DMS153 (cell line): Measurements from ENCODE around the gene SLC39A11.
"Not testable (repeated sequence)": the region's sequence is repeated elsewhere in the genome, so short reads cannot be mapped to it uniquely, and the experiment has no call there.

Experiments used
- DNase-seq: peaks from one replicate; lab custom pipeline; 2025; lab: John Stamatoyannopoulos, UW

The SLC39A11 gene

DNA sequence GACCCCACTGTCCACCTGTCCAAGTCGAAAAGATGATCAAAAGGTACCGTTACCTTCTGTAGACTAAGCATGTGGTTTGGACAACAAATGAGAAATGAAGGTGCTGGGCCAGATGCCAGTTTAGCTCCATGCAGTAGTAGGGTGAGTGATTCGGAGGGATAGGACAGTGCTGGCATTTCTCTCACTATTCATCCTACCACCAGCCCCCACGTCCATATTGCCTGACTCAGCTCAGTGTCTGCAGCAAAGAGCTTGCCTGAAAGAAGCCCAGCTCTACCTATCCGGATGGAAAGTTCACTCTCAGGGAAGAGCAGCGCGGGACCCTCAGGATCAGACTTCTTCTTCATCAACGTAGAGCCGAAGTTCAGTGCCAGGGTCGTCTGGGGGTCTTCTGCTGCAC, 145.0 kb downstream of the SLC39A11 start:
- no peak for DNase-seq

DNA sequence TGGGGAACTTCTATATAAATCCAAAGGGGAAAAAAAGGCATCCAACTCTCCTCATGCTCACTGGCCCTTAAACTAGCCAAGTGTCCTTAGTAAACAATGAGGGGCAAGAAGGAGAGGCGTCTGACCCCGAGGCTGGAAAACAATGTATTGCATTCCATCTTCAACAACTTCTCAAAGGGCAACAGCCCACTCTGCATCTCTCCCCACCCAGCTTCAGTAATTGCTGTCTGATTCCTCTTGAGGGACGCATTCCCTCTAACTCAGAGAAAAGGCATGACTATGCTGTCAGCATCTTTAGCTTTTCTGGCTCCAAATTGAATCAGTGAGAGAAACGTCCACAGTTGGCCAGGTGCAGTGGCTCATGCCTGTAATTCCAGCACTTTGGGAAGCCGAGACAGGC, 145.8 kb downstream of the SLC39A11 start:
- DNase-seq, result no peak

DNA sequence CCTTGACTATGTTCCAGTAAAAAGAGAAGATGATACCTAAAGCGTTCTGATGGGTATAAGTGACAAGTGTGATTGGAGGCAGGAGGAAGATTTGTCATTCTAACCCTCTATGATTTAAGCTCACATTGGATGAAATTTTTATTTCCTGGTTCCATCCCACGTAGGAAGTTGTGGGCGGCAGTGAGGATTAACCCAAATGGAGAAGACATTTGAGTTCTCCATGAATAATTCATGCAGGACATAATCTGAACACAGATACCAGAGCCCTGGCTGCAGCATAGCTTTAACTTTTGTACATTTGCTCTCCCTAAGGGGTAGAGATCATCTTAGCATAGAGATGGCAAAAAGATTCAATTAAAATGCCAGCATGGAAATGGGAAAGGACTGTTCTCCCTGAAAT, 146.3 kb downstream of the SLC39A11 start:
- no peak for DNase-seq

DNA sequence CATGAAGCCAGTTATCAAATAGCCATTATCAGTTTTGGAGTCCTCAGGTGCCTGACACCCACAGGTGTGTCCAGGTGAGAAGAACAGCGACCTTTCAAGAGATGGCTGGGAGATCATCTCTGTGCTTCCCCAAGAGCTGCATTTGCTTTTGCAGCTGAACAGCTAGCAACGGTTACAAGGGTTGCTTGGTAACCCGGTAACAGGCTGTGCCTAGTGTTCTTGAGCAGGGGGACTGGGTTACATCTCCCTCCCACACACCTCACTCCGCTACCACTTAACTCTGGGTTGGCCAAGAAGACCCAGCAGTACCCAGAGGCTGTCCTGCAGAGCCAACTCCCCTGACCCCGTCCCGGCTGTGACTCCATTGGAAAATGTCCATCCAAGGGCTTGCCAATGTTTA, 147.0 kb downstream of the SLC39A11 start:
- DNase-seq, result peak; percentile 40

DNA sequence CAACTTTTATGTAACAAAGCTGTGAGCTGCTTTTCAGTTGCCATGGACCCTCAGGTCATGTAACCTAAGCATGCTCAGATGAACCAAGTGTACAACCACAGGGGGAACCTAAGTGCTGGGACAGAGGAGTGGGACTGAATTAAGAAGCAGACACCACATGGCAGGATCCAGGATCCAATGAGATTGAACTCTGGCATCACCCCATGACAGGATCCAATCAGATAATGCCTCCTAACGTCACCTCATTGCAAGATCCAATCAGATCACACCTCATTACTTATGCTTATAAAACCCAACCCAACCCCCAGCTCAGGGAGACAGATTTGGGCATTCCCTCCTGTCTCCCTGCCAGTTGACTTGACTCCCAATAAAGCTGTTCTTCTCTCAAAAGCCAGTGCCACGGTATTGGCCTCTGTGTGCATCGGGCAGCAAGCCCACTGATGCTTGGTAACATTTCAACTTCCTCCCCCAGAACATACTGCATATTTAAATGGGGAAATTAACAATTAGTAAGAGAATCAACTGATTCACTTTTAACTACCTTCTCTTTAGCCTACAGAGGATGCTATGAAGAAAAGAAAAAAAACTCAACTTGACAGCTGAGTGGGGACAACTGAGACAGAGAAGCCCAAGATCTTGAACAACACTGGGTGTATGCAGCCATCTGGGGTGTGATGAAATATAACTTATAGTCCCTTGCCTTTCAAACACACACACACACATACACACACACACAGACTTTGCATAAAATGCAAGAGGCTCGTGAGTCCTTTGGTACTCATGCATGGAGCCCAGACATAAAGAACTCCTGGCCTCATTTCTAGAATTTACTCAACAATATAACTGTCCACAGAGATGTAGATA, 148.4 kb downstream of the SLC39A11 start:
- DNase-seq, result no peak

DNA sequence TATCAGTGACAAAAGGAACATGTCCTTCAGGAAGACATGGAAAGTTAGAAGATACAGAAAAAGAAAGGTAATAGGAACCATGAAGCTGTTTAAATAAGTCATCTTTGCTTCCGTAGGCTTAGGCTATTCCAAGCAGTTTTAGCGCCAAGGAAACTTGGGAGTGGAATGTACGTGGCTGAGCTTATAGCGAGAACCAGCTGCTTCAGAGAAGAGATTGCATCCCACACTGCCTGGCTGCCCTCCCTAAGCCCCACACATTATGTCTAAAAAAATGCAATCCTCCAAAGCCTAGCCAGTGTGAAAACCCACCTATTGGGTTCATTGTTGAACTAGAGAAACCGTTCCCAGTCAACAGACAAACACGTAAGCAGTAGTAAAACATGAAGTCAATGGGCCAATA, 149.9 kb downstream of the SLC39A11 start:
- no peak for DNase-seq

DNA sequence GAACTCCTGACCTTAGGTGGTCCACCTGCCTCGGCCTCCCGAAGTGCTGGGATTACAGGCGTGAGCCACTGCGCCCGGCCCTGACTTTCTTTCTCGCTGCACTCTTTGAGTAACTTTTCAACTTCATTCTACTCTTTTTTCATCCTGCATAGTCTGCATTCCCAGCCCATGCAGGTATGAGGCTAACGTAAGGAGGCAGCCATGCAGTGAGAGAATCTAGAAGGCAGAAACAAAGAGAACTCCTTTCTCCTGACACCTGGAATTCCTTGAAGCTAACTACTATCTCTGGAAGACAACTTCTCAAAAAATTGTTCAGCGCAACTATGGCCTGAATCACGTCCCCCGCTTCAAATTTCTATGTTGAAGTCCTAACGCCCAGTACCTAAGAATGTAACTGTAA, 152.0 kb downstream of the SLC39A11 start:
- DNase-seq, result no peak

DNA sequence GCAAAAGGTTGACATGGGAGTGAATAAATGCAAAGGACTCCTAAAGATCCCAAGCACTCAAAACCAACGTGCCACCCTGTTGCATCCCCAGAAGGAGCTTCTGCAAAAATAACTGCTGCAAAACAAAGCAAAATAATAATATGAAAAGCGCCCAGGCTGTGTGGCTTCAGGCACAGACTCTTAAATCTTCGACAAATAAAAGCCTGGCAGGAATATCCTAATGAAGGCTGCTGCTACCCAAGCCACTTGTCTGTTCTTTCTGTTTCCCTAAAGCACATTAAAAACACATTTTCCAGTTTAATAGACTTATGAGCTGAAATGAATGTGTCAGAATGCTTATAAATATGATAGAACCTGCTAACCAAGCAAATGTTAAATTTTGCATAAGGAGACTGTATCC, 154.0 kb downstream of the SLC39A11 start:
- DNase-seq, result no peak

DNA sequence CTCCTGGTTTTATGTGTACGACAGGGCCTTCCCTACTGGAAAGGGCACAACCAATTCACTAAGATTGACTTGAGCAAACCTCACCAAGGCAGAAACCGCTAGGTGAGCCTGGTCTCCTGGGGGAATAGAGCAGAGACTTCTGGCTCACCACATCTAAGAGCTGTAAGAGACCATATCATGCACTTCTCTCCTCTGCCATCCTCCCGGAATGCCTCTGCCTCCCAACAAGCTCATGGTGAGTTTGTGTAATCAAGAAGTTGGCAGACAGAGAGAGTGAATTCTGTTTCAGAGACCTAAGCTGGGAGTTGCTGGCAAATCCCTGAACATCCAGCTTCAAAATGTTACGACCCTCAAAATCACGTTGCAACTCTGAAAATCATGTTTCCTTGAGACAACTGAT, 154.8 kb downstream of the SLC39A11 start:
- no peak for DNase-seq

DNA sequence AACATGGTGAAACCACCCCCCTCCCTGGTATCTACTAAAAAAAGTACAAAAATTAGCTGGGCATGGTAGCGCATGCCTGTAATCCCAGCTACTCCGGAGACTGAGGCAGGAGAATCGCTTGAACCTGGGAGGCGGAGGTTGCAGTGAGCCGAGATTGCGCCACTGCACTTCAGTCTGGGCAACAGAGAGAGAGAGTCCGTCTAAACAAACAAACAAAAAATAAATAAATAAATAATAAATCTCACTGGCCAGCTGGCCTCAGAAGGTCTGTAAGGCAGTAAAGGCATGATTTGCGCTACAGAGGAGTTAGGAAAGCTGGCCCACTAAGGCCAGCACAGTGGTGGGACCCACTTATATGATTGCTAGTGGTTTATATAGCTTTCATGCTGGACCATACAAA, 155.2 kb downstream of the SLC39A11 start:
- DNase-seq, result not testable (repeated sequence)

DNA sequence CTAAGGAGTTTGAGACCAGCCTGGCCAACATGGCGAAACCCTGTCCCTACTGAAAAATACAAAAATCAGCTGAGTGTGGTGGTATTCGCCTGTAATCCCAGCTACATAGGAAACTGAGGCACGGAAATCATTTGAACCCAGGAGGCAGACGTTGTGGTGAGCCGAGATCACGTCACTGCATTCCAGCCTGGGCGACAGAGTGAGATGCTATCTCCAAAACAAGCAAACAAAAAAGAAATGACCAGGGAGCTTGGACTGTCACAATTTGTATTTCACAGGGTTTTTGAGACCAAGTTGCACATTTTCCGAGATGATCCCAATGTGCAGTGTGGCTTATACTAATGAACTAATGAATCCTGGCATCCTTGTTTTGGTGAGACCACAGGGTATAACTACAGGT, 156.5 kb downstream of the SLC39A11 start:
- DNase-seq, result no peak

DNA sequence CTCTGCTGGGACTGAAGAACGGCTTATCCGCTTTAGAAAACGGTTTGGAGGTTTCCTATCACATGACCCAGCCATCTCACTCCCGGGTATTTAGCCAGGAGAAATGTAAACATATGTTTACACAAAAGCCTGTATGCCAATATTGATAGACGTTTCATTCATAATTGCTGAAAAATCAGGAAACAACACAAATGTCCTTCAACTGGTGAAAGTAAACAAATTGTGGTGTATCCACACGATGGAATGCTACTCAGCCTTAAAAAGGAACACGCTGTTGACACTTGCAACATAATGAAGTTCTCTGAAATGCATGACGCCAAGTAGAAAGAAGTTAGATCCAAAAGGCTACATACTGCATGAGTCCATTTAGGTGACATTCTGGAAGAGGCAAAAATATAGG, 157.6 kb downstream of the SLC39A11 start:
- DNase-seq, result no peak

DNA sequence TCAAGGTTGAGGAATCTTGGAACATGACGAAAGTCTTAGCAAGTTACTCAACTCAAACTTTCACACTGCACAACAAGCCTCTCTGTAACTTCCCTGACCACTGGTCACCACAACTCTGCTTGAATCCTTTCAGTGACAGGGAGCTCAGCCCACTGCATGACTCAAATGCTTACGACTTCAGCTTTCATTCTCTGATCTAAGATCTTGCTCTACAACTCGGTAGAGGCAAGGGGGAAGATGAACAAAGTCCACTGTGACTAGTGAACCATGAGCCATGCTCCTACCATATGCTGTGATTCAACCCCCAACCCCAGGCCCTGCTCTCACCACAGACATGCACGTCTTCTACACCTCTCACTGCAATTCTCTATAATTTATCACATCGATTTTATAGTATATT, 160.9 kb downstream of the SLC39A11 start:
- no peak for DNase-seq

DNA sequence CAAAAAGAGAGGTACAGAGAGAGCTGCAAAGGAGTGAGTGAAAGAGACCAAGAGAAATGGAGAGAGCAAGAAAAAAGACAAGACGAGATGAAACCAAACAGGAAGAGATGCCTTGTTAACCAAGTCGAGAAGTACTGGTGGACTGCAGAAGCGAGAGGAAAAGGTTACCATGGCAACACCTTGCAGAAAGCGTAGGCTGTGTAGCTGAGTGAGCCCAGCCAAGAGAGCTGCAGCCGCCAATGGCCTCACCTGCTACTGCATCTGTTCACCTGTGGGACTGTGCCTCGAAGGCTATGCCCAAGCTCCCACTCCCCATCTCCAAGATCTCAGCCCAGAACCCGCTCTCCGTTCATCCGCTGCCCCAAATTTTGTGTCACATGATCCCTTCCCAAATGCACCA, 161.3 kb downstream of the SLC39A11 start:
- DNase-seq, result no peak

DNA sequence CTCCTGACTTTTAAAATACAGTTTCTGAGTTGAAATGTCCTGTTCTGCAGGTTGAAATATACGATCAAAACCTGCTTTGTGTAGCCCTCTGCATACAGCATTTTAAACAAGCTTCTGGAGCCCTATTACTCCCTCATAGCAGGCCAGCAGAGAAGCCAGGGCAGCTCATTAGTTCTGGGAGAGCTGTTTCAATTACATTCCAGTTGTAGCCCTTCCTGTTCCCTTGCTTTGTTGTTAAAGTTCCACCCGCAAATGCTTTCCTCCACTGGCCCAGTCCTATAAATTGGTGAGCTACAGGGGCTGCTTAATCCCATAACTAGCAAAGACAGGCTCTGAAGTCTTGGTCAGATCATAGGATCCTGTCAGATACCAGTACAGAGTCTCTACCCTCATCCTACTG, 162.5 kb downstream of the SLC39A11 start:
- DNase-seq, result no peak

DNA sequence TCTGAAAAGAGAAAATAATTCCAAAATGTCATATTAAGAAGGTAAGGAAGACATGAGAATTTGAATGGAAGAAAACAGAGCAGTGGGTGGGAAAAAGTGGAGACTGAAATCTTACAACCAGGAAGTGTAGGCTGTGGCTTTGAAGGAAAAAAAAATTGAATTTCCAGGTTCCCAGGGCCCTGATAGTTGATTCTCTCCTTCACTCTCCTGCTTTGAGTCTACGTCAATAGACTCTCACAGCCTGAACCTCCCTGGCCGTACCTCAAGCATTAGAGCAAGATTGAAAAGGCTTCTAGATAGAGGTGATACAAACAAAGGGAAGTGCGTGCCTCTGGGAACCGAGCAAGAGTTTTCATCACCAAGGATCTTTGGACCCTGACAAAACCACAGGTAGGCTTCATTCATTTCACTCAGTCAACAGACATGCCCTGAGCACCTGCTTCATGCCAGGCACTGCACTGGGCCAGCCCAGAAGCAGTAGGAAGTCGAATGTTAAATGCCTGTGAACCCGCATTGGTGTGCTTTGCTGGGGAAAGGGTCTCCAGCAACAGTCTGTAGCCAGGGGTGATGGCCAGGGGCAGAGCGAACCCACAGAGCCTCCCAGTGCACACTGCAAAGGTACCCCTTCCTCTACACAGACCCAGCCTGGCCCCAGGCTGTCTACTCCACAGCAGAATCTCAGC, 163.9 kb downstream of the SLC39A11 start:
- DNase-seq, result no peak

DNA sequence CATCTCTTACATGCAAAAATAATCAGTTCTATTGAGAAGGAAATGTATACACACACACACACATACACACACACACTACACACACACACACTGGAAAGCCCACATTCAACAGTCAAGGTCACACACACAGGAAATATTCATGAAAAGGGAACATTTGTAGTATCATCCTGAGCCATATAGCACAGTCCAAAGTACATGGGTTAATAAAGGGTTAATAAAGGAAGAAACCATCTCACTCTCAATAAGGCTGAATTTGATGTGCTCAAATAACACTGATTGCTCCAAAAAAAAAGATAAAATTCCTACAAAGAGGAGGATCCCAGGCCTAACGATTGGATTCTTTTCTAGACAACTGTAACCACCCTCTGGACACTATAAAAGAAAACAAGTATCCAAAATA, 164.7 kb downstream of the SLC39A11 start:
- DNase-seq, result no peak

DNA sequence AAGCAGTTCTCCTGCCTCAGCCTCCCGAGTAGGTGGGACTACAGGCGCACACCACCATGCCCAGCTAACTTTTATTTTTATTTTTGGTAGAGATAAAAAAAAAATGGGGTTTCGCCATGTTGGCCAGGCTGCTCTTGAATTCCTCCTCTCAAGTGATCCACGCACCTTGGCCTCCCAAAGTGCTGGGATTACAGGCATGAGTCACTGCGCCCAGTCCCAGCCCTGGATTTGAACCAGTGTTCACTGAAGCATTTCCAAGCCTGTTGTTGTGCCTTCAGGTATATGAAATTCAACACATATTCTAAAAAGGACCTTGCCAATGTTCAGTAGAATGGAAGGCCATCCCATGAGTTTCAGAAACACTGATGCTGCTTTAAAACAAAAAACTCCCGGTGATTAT, 165.3 kb downstream of the SLC39A11 start:
- no peak for DNase-seq

DNA sequence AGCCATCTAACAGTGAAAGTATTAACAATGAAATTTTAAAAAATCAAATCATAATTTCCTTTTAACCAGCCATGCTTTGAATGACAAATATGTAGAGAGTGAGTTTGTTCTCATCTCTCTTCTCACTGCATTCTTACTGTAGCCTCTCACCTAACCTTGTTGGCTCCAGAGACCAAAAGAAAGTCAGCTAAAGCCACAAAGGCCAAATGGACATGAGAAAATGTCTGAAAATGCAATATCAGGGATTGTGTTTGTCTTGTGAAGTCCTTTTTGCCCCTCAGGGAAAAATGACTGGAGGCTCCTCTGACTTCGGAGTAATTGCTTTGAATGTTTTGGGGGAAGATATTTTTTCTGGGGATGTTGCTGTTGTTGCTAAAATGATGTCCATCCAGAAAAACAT, 166.3 kb downstream of the SLC39A11 start:
- DNase-seq, result no peak

DNA sequence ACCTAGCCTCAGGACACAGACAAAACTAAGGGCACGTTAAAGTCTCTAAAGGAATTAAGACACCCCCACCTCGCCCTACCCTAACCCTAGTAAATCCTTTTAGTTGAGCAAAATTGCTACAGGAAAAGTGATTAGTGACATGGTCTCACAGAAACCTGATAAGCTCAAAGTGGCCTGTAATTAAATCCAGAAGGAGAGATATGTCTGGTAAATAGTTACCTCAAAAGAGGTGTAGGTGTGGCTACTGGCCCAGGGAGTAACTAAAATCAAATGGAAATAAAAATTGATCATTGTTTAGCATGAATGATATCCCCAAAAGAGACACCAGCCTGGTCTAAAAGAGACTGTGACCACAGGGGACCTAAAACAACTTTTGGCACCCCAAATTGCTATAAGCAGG, 168.3 kb downstream of the SLC39A11 start:
- no peak for DNase-seq

DNA sequence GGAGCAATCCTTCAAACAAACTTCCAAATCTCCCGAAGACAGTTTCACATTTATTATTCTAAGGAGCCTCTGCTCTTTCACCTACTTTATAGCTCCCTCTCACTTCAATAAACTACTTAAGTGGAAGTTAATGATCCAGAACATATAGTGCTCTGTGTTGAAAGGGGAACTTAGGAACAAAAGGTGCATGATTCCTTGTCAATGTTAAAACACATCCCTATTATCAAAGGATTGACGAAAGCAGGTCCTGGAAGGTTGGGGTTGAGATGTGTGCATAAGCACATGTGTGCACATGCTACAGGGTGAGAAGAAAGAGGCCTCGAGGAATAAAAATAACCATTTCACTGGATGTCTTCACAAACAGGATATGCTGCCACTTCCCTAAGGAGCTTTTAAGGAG, 170.3 kb downstream of the SLC39A11 start:
- no peak for DNase-seq

DNA sequence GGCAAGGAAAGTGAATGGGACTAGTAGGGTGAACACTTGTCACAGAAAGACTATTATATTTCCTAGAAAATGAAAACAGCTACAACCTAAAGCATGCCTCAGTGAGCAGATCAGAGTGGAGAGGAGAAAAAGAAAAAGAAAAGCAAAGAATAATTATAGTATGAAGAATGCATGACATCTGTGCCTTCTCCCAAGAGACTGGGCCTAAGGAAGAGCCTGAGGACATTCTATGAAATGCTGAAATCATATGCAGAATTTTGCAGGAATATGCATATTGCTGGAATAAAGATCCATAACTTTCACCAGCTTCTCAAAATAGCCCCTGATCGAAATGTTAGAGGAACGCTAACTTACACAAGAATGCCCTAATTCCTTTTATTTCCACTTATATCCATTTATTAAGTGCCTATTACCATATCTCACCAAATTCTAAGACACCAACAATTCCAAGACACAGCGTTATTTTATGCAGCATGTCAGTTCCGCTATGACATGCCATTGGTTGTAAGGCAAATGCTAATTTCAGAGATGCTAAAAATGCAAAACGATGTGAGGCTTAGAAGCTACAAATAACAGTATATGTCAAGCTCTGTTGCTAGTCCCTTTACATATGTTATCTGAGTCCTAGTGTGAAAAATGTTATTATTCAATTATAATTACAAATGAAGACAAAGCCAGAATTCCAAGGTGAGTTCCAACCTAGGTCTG, 171.0 kb downstream of the SLC39A11 start:
- no peak for DNase-seq

DNA sequence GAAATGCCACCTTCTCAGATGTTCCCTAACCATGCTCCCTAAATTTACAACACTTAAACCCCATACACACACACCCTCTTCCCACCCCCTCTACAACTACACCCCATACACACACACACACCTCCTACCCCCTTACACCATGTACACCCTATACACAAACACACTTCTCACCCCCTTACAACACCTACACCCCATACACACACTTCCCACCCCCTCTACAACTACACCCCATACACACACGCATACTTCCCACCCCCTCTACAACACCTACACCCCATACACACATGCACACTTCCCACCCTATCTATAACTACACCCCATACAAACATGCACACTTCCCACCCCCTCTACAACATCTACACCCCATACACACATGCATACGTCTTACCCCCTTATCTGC, 172.0 kb downstream of the SLC39A11 start:
- DNase-seq, result no peak
